Breast epithelium (tissue), 3 donors: ENCODE data around the gene MYD88.

ENCODE experiments used
- CTCF ChIP-seq, 3 donors: fragments of 450-650 bp; IDR thresholded peaks; one replicate each; pipeline ENCODE4 v1.5.1; 2016 to 2017; ENCODE audit warnings: antibody characterized with exemption in 3 of 3, mild to moderate bottlenecking in 3 of 3, moderate library complexity in 3 of 3
- POLR2A ChIP-seq: fragments of 450-650 bp; IDR thresholded peaks from one replicate; pipeline ENCODE4 v1.6.1; 2016; ENCODE audit warnings: antibody characterized with exemption, mild to moderate bottlenecking, moderate library complexity
- POLR2AphosphoS5 ChIP-seq, 3 donors: sonication (generic); formaldehyde crosslinking; IDR thresholded peaks; one replicate each; pipeline ENCODE4 v1.6.1; 2017; ENCODE audit warnings: antibody characterized with exemption in 3 of 3

- TF ChIP-seq CTCF (IDR thresholded peaks at IDR 0.05) (no peak), POLR2A (no peak), POLR2AphosphoS5 (IDR thresholded peaks at IDR 0.05) (no peak)
Measured at GRCh38 chr3:38143511-38143910, 5.0 kb downstream of the MYD88 start.
